A673 (cell line): ENCODE data around the gene MAMDC4. TPM values are rescaled to one million over a fixed set of nuclear protein-coding genes. Genes with fewer than 3 reads are reported as not detected.

Experiments
- BruUV-seq: library from RNA; stranded (reverse); fragments of 400-500 nt; replicated peaks from 2 replicates; lab custom pipeline; 2021; lab: Mats Ljungman, UMichigan
- CTCF ChIA-PET: fragments of 300-600 bp; sonication (Branson Sonifier 250); formaldehyde crosslinking; loops from one replicate; lab custom pipeline; 2022; ENCODE audit warnings: antibody characterized with exemption; lab: Charles Lee
- POLR2A ChIA-PET: fragments of 300-600 bp; sonication (Branson Sonifier 250); formaldehyde crosslinking; loops from one replicate; lab custom pipeline; 2022; ENCODE audit warnings: antibody characterized with exemption; ENCODE audit not compliant: low non-redundant PET; lab: Charles Lee
- DNase-seq: peaks from one replicate; pipeline ENCODE4 v3.0.0-alpha.2; 2015; ENCODE audit warnings: low spot score
- H3K27ac ChIP-seq: fragments of 200-600 bp; sonication (generic); 2 replicates; pipeline ENCODE4 v1.5.1; 2016; ENCODE audit warnings: mixed run types, low read depth, mild to moderate bottlenecking, mixed read lengths, antibody characterized with exemption, low read length; ENCODE audit not compliant: poor library complexity, severe bottlenecking
- H3K27me3 ChIP-seq: fragments of 200-600 bp; sonication (generic); replicated peaks from 2 replicates; pipeline ENCODE4 v1.6.1; 2017; ENCODE audit warnings: mixed run types, low read depth, mild to moderate bottlenecking, mixed read lengths, antibody characterized with exemption, low read length; ENCODE audit not compliant: insufficient read depth, poor library complexity
- H3K36me3 ChIP-seq: fragments of 200-600 bp; sonication (generic); 2 replicates; pipeline ENCODE4 v1.6.1; 2016; ENCODE audit warnings: mixed run types, mild to moderate bottlenecking, mixed read lengths, antibody characterized with exemption, low read length; ENCODE audit not compliant: insufficient read depth, poor library complexity, severe bottlenecking
- H3K4me1 ChIP-seq: fragments of 200-600 bp; sonication (generic); 2 replicates; pipeline ENCODE4 v1.6.1; 2017; ENCODE audit warnings: mixed run types, mild to moderate bottlenecking, mixed read lengths, antibody characterized with exemption, low read length; ENCODE audit not compliant: insufficient read depth, poor library complexity, severe bottlenecking
- H3K4me3 ChIP-seq: fragments of 200-600 bp; sonication (generic); 2 replicates; pipeline ENCODE4 v1.5.1; 2016; ENCODE audit warnings: low read depth, mixed run types, mild to moderate bottlenecking, mixed read lengths, low read length; ENCODE audit not compliant: poor library complexity, severe bottlenecking
- H3K9me3 ChIP-seq: fragments of 200-600 bp; sonication (generic); 2 replicates; pipeline ENCODE4 v1.6.1; 2016; ENCODE audit warnings: mixed run types, low read depth, mild to moderate bottlenecking, mixed read lengths, antibody characterized with exemption, low read length; ENCODE audit not compliant: poor library complexity, severe bottlenecking
- EZH2 ChIP-seq: fragments of 200-600 bp; sonication (generic); IDR thresholded peaks from 2 replicates; pipeline ENCODE4 v1.6.1; 2017; ENCODE audit warnings: borderline replicate concordance, low read depth, mild to moderate bottlenecking, mixed read lengths, antibody characterized with exemption, low read length; ENCODE audit not compliant: poor library complexity, severe bottlenecking
- intact Hi-C: fragments of 100-400 bp; cut with micrococcal nuclease; formaldehyde crosslinking; loops from one replicate; pipeline ENCODE4 v1.10.0; 2022; ENCODE audit not compliant: unreplicated experiment
- total RNA-seq: library from RNA; stranded (reverse); gene quantifications from 2 replicates; pipeline ENCODE4 v1.2.3, GENCODE V29; 2021
- TF ChIP-seq, protein P1 (sequence below): fragments of 300-800, 200-600 bp; sonication (generic); conservative IDR thresholded peaks from 2 replicates; pipeline ENCODE4 v1.5.1; 2017; ENCODE audit warnings: low read depth, mild to moderate bottlenecking, antibody characterized with exemption, low read length, moderate library complexity, mixed read lengths

The MAMDC4 gene
- total RNA-seq, 1 experiment from 2014 or later: 7.9 TPM

DNA sequence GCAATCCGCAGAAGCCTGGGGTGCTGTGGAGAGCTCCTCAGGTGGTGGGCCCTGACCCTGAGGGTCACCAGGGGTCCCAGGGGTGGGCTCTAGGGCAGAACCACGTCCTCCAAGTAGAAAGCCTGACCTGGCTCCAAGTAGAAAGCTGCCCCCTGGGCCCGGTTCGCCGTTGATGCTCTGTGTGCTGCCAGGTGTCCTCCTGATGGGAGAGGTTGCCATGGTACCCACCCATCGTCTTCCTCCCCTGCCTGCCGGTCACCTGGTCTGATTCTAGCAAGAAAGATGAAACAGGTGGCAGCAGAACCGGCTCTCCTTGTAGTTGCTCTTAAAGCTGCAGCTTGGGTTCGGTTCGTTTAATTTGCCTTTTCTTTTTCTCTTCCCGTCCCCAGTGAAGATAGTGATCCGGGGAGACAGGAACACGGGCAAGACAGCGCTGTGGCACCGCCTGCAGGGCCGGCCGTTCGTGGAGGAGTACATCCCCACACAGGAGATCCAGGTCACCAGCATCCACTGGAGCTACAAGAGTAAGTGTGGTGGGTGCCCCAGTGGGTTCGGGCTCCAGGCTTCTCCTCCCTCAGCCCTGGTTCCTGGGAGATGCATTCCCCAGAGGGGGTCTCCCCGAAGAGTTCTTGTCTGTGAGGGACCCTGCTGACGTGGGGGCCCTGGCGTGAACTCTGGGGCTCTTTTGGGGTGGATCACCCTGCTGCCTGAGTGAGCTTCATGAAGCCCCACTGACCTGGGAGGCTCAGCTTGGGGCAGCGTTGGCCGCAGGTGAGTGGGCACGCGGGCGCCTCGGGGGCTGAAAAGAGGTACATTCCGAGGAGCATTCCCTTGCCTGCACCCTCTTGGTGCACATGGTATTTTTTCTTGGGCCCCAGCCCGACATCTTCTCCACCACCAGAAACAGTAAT, 28.8 kb upstream of the MAMDC4 start:
- Histone ChIP-seq H3K27ac (no peak overlapping the region), H3K27me3 (no peaks in the 10 kb centered on the region), H3K9me3 (no peaks in the 10 kb centered on the region), H3K36me3 (peaks cover 45% of the 10 kb centered on the region), H3K4me1 (peaks cover 7% of the 10 kb centered on the region), H3K4me3 (no peak overlapping the region)
- no peak for TF ChIP-seq EZH2
- TF ChIP-seq, protein P1, sequence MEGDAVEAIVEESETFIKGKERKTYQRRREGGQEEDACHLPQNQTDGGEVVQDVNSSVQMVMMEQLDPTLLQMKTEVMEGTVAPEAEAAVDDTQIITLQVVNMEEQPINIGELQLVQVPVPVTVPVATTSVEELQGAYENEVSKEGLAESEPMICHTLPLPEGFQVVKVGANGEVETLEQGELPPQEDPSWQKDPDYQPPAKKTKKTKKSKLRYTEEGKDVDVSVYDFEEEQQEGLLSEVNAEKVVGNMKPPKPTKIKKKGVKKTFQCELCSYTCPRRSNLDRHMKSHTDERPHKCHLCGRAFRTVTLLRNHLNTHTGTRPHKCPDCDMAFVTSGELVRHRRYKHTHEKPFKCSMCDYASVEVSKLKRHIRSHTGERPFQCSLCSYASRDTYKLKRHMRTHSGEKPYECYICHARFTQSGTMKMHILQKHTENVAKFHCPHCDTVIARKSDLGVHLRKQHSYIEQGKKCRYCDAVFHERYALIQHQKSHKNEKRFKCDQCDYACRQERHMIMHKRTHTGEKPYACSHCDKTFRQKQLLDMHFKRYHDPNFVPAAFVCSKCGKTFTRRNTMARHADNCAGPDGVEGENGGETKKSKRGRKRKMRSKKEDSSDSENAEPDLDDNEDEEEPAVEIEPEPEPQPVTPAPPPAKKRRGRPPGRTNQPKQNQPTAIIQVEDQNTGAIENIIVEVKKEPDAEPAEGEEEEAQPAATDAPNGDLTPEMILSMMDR: no peak
- intact Hi-C loops: no loop called here
- BruUV-seq: no TSS peak
- no peak for DNase-seq
- POLR2A ChIA-PET: interaction anchor here (0.5 to 0.6 kb wide), 2 partner anchors 13 to 376 kb away, joined by 3 to 5 read pairs; no protein-coding TSS in a partner anchor
- CTCF ChIA-PET: interaction anchor here (0.6 to 1.2 kb wide), 2 partner anchors 19 to 204 kb away, joined by 3 to 5 read pairs; partner anchors contain the start of gene AJM1

DNA sequence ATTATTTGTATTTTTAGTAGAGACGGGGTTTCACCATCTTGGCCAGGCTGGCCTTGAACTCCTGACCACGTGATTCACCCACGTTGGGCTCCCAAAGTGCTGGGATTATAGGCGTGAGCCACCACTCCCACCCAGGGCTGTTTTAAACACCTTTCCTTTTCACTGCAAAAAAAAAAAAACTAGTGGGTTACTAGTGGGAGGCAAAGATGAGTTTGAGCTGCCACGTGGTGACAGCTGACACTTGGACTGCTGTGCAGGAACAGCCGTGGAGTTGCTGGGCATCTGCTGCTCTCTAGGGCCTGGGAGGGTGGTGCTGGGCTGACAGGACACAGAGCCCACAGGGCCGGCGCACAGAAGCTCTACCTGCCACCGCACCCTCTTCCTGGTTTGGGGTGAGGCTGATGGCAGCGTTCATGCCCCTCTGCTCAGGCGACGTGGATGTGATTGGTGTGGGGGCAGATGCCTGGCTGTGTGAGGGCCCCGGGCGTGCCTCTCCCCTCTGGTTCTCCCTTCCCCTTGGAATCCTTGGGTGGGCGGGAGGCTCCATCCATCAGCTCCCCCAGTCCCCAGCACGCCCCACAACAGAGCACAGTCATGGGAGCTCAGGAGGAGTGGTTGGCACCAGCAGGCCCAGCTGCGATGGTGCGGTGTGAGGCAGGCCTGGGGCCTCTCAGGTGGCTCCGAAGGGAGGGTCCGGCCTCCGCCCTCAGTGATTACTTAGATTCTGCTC, 27.5 kb upstream of the MAMDC4 start:
- peaks cover 57% of the 10 kb centered on the region for H3K36me3 ChIP-seq
- ChIA-PET POLR2A (no interaction called here), CTCF (no interaction called here)
- TF ChIP-seq, protein P1: no peak
- TF ChIP-seq EZH2: no peak
- intact Hi-C loops: no loop called here
- no peaks in the 10 kb centered on the region for H3K27me3 ChIP-seq
- no peak for DNase-seq
- no peak overlapping the region for H3K4me3 ChIP-seq
- no peak overlapping the region for H3K27ac ChIP-seq
- no TSS peak for BruUV-seq
- H3K9me3 ChIP-seq: no peaks in the 10 kb centered on the region
- H3K4me1 ChIP-seq: peaks cover 7% of the 10 kb centered on the region

DNA sequence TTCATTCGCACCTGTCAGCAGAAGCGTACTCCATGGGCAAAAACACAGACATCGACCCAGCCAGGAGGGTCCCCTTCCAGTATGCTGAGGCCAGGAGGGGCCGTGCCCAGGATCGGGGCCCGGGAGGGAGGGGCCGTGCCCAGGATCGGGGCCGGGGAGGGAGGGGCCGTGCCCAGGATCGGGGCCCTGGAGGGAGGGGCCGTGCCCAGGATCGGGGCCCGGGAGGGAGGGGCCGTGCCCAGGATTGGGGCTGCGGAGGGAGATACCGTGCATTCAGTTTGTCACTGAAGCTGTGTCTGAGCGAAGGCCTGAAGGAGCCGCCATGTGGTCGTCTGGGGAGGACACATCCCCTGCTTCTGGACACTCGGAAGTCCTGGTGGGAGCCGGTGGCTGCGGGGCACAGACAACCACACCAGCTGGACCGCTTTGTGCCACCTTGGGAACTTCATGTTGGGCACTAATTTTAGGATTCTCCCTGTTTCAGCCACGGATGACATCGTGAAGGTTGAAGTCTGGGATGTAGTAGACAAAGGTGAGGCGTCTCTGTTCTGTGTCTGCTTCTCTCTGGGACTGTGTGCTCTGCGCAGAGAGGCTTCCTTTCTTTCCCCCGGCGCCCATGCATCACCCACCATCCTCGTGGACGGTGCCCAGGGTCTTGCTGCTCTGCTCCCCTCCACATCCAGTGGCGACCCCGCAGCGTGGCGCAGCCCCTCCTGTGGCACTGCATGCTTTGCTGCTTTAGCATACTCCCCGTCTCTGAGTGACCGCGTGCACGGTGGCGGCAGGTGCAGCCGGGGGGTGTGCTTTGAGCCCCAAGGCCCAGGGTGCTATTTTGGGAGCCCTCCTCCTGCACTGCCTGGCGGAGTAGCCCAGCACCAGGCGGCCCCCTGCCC, 26.6 kb upstream of the MAMDC4 start:
- H3K27me3 ChIP-seq: no peaks in the 10 kb centered on the region
- no peak overlapping the region for H3K4me3 ChIP-seq
- no TSS peak for BruUV-seq
- DNase-seq: no peak
- no peak overlapping the region for H3K27ac ChIP-seq
- intact Hi-C loops: no loop called here
- peaks cover 6% of the 10 kb centered on the region for H3K4me1 ChIP-seq
- TF ChIP-seq, protein P1: no peak
- TF ChIP-seq EZH2: no peak
- no peaks in the 10 kb centered on the region for H3K9me3 ChIP-seq
- ChIA-PET POLR2A (no interaction called here), CTCF (no interaction called here)
- peaks cover 66% of the 10 kb centered on the region for H3K36me3 ChIP-seq
